ENCODE results near the gene LGALS3BP.
"Not testable (repeated sequence)": the region's sequence is repeated elsewhere in the genome, so short reads cannot be mapped to it uniquely, and the experiment has no call there.

Gene LGALS3BP

GRCh38 chr17:79023886-79024771 is 44.4 kb upstream of the LGALS3BP start, which contains the start of gene C1QTNF1:
Gene C1QTNF1 (plus strand): TSS chr17:79024169. CDS start chr17:79043969, 19,800 bp downstream.
- Histone ChIP-seq H3K27ac (ENCODE audit: low read depth, low read length) (no peak within 1 kb of the TSS), H3F3A (ENCODE audit: insufficient read depth) (no peaks in the 10 kb centered on the region), H3K4me3 (ENCODE audit: insufficient read depth, low read length, poor library complexity, severe bottlenecking) (no peak within 1 kb of the TSS), H3K9me2 (replicated peaks; ENCODE audit: insufficient read depth, low read length) (no peaks in the 10 kb centered on the region), H4K20me1 (ENCODE audit: low read depth, low read length) (no peaks in the 10 kb centered on the region), H3K9me3 (ENCODE audit: insufficient read depth, low read length) (no peaks in the 10 kb centered on the region), H2AFZ (ENCODE audit: low read depth, low read length, severe bottlenecking) (no peak within 1 kb of the TSS), H3K9ac (ENCODE audit: low read length) (no peak within 1 kb of the TSS), H3K36me3 (ENCODE audit: low read length) (no peaks in the 10 kb centered on the region), H3K27me3 (ENCODE audit: low read length) (no peaks in the 10 kb centered on the region), H3K4me2 (ENCODE audit: low read depth, low read length, poor library complexity, severe bottlenecking) (no peak within 1 kb of the TSS), H3K79me2 (ENCODE audit: insufficient read depth, low read length) (no peaks in the 10 kb centered on the region)
- TF ChIP-seq CTCF (IDR thresholded peaks at IDR 0.05; ENCODE audit: insufficient read depth, low read length, poor library complexity, severe bottlenecking) (no peak), EZH2phosphoT487 (conservative IDR thresholded peaks at IDR 0.05; ENCODE audit: low read length) (no peak)

GRCh38 chr17:79023180-79023705 is 43.5 kb upstream of the LGALS3BP start:
- no peak overlapping the region for H3K4me2 ChIP-seq (ENCODE audit: low read depth, low read length, poor library complexity, severe bottlenecking)
- no peak overlapping the region for H3K9ac ChIP-seq (ENCODE audit: low read length)

GRCh38 chr17:79022507-79022991 is 42.8 kb upstream of the LGALS3BP start:
- H2AFZ ChIP-seq (ENCODE audit: low read depth, low read length, severe bottlenecking): no peak overlapping the region
- no peaks in the 10 kb centered on the region for H3K36me3 ChIP-seq (ENCODE audit: low read length)
- no peaks in the 10 kb centered on the region for H3K27me3 ChIP-seq (ENCODE audit: low read length)
- H3F3A ChIP-seq (ENCODE audit: insufficient read depth): no peaks in the 10 kb centered on the region
- H3K4me3 ChIP-seq (ENCODE audit: insufficient read depth, low read length, poor library complexity, severe bottlenecking): no peak overlapping the region
- H3K9ac ChIP-seq (ENCODE audit: low read length): no peak overlapping the region
- H3K9me3 ChIP-seq (ENCODE audit: insufficient read depth, low read length): no peaks in the 10 kb centered on the region
- no peaks in the 10 kb centered on the region for H3K79me2 ChIP-seq (ENCODE audit: insufficient read depth, low read length)
- no peaks in the 10 kb centered on the region for H4K20me1 ChIP-seq (ENCODE audit: low read depth, low read length)
- H3K27ac ChIP-seq (ENCODE audit: low read depth, low read length): no peak overlapping the region
- H3K4me2 ChIP-seq (ENCODE audit: low read depth, low read length, poor library complexity, severe bottlenecking): no peak overlapping the region
- H3K9me2 ChIP-seq (replicated peaks; ENCODE audit: insufficient read depth, low read length): no peaks in the 10 kb centered on the region
- no peak for TF ChIP-seq CTCF (IDR thresholded peaks at IDR 0.05; ENCODE audit: insufficient read depth, low read length, poor library complexity, severe bottlenecking)
- TF ChIP-seq EZH2phosphoT487 (conservative IDR thresholded peaks at IDR 0.05; ENCODE audit: low read length): no peak

More at GRCh38 chr17:79023180-79023705, 43.5 kb upstream of the LGALS3BP start:
- Histone ChIP-seq H3F3A (ENCODE audit: insufficient read depth) (no peaks in the 10 kb centered on the region), H3K4me3 (ENCODE audit: insufficient read depth, low read length, poor library complexity, severe bottlenecking) (no peak overlapping the region), H3K36me3 (ENCODE audit: low read length) (no peaks in the 10 kb centered on the region), H3K9me3 (ENCODE audit: insufficient read depth, low read length) (no peaks in the 10 kb centered on the region), H3K27ac (ENCODE audit: low read depth, low read length) (no peak overlapping the region), H4K20me1 (ENCODE audit: low read depth, low read length) (no peaks in the 10 kb centered on the region), H3K9me2 (replicated peaks; ENCODE audit: insufficient read depth, low read length) (no peaks in the 10 kb centered on the region), H2AFZ (ENCODE audit: low read depth, low read length, severe bottlenecking) (no peak overlapping the region), H3K79me2 (ENCODE audit: insufficient read depth, low read length) (no peaks in the 10 kb centered on the region), H3K27me3 (ENCODE audit: low read length) (no peaks in the 10 kb centered on the region)
- no peak for TF ChIP-seq EZH2phosphoT487 (conservative IDR thresholded peaks at IDR 0.05; ENCODE audit: low read length)
- TF ChIP-seq CTCF (IDR thresholded peaks at IDR 0.05; ENCODE audit: insufficient read depth, low read length, poor library complexity, severe bottlenecking): no peak

GRCh38 chr17:79021929-79022328 is 42.2 kb upstream of the LGALS3BP start:
- not testable (repeated sequence) for H3F3A ChIP-seq (ENCODE audit: insufficient read depth); H3K9me2 ChIP-seq (replicated peaks; ENCODE audit: insufficient read depth, low read length); H3K27ac ChIP-seq (ENCODE audit: low read depth, low read length); H4K20me1 ChIP-seq (ENCODE audit: low read depth, low read length); H3K9me3 ChIP-seq (ENCODE audit: insufficient read depth, low read length); H3K79me2 ChIP-seq (ENCODE audit: insufficient read depth, low read length); H3K9ac ChIP-seq (ENCODE audit: low read length); H2AFZ ChIP-seq (ENCODE audit: low read depth, low read length, severe bottlenecking); H3K4me3 ChIP-seq (ENCODE audit: insufficient read depth, low read length, poor library complexity, severe bottlenecking); H3K4me2 ChIP-seq (ENCODE audit: low read depth, low read length, poor library complexity, severe bottlenecking); H3K27me3 ChIP-seq (ENCODE audit: low read length); H3K36me3 ChIP-seq (ENCODE audit: low read length)

Data from SU-DHL-6 (cell line).